ENCODE data around the gene EIF2S2.

DNA sequence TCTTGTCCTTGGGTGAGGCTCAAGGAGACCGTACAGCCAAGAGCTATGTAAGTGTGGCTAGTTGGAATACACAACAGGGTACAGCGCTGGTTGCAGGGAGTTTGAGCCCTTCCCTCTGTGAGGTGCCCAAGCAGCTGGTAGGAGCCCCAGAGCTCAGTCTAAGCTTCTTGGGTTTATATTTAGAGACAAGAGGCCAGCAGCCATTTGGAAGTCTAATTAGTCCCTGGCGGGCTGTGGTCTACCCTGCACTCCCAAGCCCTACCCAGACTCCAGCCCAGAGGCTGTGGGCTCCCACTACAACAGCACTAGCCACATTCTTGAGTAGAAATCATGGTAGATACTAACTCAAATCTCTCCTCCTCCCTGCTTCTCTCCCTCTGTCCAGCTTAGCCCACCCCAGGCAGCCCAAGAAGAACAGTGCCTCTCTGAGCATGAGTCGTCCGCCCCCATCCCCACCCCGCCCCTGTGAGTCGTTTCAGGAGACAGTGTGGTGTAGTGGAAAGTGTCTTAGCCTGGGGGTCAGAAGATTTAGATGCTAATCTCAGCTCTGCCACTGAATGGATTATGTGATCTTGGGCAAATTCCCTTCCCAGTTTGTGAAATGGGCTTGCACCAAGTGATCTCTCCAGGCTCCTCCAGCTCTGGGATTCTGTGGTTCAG, 37.8 kb downstream of the EIF2S2 start:
- no peak for TF ChIP-seq CTCF (conservative IDR thresholded peaks at IDR 0.05; ENCODE audit: low read depth in 2 of 2)
- no peak for TF ChIP-seq EZH2phosphoT487 (IDR thresholded peaks at IDR 0.05; ENCODE audit: unreplicated experiment)
- TF ChIP-seq, protein P1, sequence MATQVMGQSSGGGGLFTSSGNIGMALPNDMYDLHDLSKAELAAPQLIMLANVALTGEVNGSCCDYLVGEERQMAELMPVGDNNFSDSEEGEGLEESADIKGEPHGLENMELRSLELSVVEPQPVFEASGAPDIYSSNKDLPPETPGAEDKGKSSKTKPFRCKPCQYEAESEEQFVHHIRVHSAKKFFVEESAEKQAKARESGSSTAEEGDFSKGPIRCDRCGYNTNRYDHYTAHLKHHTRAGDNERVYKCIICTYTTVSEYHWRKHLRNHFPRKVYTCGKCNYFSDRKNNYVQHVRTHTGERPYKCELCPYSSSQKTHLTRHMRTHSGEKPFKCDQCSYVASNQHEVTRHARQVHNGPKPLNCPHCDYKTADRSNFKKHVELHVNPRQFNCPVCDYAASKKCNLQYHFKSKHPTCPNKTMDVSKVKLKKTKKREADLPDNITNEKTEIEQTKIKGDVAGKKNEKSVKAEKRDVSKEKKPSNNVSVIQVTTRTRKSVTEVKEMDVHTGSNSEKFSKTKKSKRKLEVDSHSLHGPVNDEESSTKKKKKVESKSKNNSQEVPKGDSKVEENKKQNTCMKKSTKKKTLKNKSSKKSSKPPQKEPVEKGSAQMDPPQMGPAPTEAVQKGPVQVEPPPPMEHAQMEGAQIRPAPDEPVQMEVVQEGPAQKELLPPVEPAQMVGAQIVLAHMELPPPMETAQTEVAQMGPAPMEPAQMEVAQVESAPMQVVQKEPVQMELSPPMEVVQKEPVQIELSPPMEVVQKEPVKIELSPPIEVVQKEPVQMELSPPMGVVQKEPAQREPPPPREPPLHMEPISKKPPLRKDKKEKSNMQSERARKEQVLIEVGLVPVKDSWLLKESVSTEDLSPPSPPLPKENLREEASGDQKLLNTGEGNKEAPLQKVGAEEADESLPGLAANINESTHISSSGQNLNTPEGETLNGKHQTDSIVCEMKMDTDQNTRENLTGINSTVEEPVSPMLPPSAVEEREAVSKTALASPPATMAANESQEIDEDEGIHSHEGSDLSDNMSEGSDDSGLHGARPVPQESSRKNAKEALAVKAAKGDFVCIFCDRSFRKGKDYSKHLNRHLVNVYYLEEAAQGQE (IDR thresholded peaks at IDR 0.05; ENCODE audit: unreplicated experiment): no peak
- TF ChIP-seq EZH2 (IDR thresholded peaks at IDR 0.05; ENCODE audit: low read depth, unreplicated experiment): no peak
- TF ChIP-seq NANOG (IDR thresholded peaks at IDR 0.05; ENCODE audit: borderline replicate concordance): no peak
- no peak for TF ChIP-seq CREB1 (CRISPR knock-in tag; IDR thresholded peaks at IDR 0.05; ENCODE audit: low read depth)
- TF ChIP-seq, protein P2, sequence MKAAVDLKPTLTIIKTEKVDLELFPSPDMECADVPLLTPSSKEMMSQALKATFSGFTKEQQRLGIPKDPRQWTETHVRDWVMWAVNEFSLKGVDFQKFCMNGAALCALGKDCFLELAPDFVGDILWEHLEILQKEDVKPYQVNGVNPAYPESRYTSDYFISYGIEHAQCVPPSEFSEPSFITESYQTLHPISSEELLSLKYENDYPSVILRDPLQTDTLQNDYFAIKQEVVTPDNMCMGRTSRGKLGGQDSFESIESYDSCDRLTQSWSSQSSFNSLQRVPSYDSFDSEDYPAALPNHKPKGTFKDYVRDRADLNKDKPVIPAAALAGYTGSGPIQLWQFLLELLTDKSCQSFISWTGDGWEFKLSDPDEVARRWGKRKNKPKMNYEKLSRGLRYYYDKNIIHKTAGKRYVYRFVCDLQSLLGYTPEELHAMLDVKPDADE (IDR thresholded peaks at IDR 0.05): no peak
- TF ChIP-seq POLR2AphosphoS5 (IDR thresholded peaks at IDR 0.05; ENCODE audit: low read depth): no peak
- TF ChIP-seq JUNB (IDR thresholded peaks at IDR 0.05; ENCODE audit: unreplicated experiment): no peak
- no peak for TF ChIP-seq ZNF114 (CRISPR knock-in tag; IDR thresholded peaks at IDR 0.05)
- TF ChIP-seq ZNF462 (CRISPR knock-in tag; IDR thresholded peaks at IDR 0.05): no peak
